Heart left ventricle (tissue), 16 donors: ENCODE data around the gene PPP1R1C. TPM values are rescaled to one million over a fixed set of nuclear protein-coding genes. Genes with fewer than 3 reads are reported as not detected.

Experiments used
- ATAC-seq, 4 donors: fragments of 200-7000 bp; cut with Tn5 transposase; one replicate each; pipeline ENCODE4 v1.9.1; 2020 to 2022; ENCODE audit warnings: moderate library complexity in 4 of 4, mild to moderate bottlenecking in 3 of 4, moderate number of reproducible peaks in 1 of 4
- DNase-seq, 5 donors: peaks; one replicate each; pipeline ENCODE4 v3.0.0-alpha.2; 2020
- H3K27ac ChIP-seq, 12 donors: fragments of 200-600 bp; sonication (generic) in 4 of 12; one replicate each; pipeline versions ENCODE4 v1.5.0 to v1.8.0; 2016 to 2022; ENCODE audit warnings: mild to moderate bottlenecking in 2 of 12
- H3K27me3 ChIP-seq, 9 donors: fragments of 200-600 bp; sonication (generic) in 2 of 9; one replicate each; pipeline versions ENCODE4 v1.5.1 to v1.8.0; 2016 to 2022; ENCODE audit warnings: mild to moderate bottlenecking in 3 of 9
- H3K36me3 ChIP-seq, 9 donors: fragments of 200-600 bp; sonication (generic) in 2 of 9; one replicate each; pipeline versions ENCODE4 v1.5.0 to v1.8.0; 2018 to 2022; ENCODE audit warnings: mild to moderate bottlenecking in 2 of 9
- H3K4me1 ChIP-seq, 12 donors: fragments of 200-600 bp; sonication (generic) in 4 of 12; one replicate each; pipeline versions ENCODE4 v1.5.0 to v1.8.0; 2016 to 2022; ENCODE audit warnings: mild to moderate bottlenecking in 3 of 12
- H3K4me3 ChIP-seq, 12 donors: fragments of 200-600 bp; sonication (generic) in 4 of 12; one replicate each; pipeline versions ENCODE4 v1.5.0 to v1.8.0; 2017 to 2022; ENCODE audit warnings: mild to moderate bottlenecking in 9 of 12, moderate library complexity in 4 of 12
- H3K9me3 ChIP-seq, 12 donors: fragments of 200-600 bp; sonication (generic) in 4 of 12; one replicate each; pipeline versions ENCODE4 v1.5.0 to v1.8.0; 2016 to 2022; ENCODE audit warnings: mild to moderate bottlenecking in 1 of 12
- POLR2A ChIP-seq, 2 donors: fragments of 450-650 bp; IDR thresholded peaks; one replicate each; pipeline ENCODE4 v1.6.1; 2017; ENCODE audit warnings: antibody characterized with exemption in 2 of 2, mild to moderate bottlenecking in 2 of 2, moderate library complexity in 2 of 2
- WGBS, 4 donors: extraction: QIAGEN DNeasy Blood & Tissue Kit in 2 of 4; methylation state at CpG; one replicate each; pipeline versions ENCODE4 v1.1.5 to v1.1.7; 2013 to 2018; 5-methylcytosine and 5-hydroxymethylcytosine counted together
- intact Hi-C, 10 donors: fragments of 100-400 bp; cut with DNase I; formaldehyde crosslinking; loops; one replicate each; pipeline versions ENCODE4 v1.11.1 to v1.14.2; 2022
- polyA plus RNA-seq, 2 donors: library from polyadenylated mRNA; stranded (reverse); fragments of 200-250 nt; gene quantifications; one replicate each; pipeline ENCODE4 v1.2.3, GENCODE V29; 2013
- total RNA-seq, 9 donors: library from RNA; depleted of rRNA in 2 of 9; stranded (reverse); fragments of >200 nt in 2 of 9; fragmentation: NEBNext Ultra II Directional in 3 of 9; extraction: Animal tissue kit (Norgen Biotek cat#: 25700) in 3 of 9; gene quantifications; one replicate each; pipeline versions ENCODE4 v1.1.0 to v1.2.4, GENCODE V29; 2016 to 2023
- TF ChIP-seq, protein P1 (sequence below), 12 donors: fragments of 200-600 bp; sonication (generic) in 4 of 12; IDR thresholded peaks; one replicate each; pipeline versions ENCODE4 v1.5.0 to v1.8.0; 2018 to 2022; ENCODE audit warnings: antibody characterized with exemption in 12 of 12, mild to moderate bottlenecking in 5 of 12
- donor health status: ischemic (EF 13 %, LVEDD 7.1; RV severe dilation, severe dysfunction).
- donor health status: healthy with polysubstance abuse.
- donor health status: DM: no; HTN: yes; CAD: no.
- donor health status: DM: no; HTN: no; CAD: no.
- donor health status: ischemic (EF 25% LVEDD 6.9; RV normal size, moderate dysfunction).
- donor health status: ischemic (EF 25% LVEDD 5.7; RV mildly dilated, moderate dysfunction).
- donor health status: healthy.
- donor health status: DM: yes; HTN: yes; CAD: no.
- donor health status: ischemic (EF 35%, LVEDD 5.7; RV mildly dilated, moderate dysfunction).
- donor health status: nonischemic (EF 11% LVEDD 7.7; RV severe dilation, severe dysfunction).
- donor health status: DM: yes; HTN: yes; CAD: no.
- donor health status: PGD.
- donor health status: ischemic (EF 29% LVEDD 5.4; RV normal size, mild dysfunction).
- donor health status: nonischemic (EF 23%, LVEDD 6.1; RV moderate dilation, normal function).

Gene PPP1R1C
- total and polyA plus RNA-seq, 11 donors: 2.9 to 44.5 (median 21.0) TPM

DNA sequence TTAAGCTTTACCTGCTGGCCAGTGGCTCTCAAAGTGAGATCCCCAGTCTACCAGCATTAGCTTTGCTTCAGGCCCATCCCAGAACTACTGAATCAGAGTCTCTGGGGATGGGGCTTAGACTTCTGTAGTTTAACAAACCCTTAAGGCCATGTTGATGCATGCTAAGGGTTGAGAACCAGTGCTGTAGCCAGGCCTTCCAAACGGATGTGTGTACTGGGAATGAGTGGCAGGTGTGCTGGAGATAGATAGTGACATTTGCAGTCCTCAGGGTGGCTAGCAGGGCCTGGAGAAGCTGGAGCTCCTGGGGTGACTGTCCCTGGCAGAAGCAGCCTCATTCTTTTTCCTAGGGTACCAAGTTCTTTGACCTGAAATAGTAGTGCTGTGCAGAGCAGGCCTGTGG, 148.5 kb downstream of the PPP1R1C start:
- Histone ChIP-seq H3K27me3 (no peaks in the 10 kb centered on the region), H3K36me3 (peaks cover 0 to 6% (median 0%) of the 10 kb centered on the region in 9 donors), H3K9me3 (no peaks in the 10 kb centered on the region), H3K4me1 (no peaks in the 10 kb centered on the region), H3K27ac (no peak overlapping the region), H3K4me3 (no peak overlapping the region)
- WGBS, 4 donors: 29 to 42% (median 36%) methylated on average over 1 of the region's 1 CpG
- intact Hi-C loops: no loop called here
- DNase-seq: no peak
- TF ChIP-seq, protein P1, sequence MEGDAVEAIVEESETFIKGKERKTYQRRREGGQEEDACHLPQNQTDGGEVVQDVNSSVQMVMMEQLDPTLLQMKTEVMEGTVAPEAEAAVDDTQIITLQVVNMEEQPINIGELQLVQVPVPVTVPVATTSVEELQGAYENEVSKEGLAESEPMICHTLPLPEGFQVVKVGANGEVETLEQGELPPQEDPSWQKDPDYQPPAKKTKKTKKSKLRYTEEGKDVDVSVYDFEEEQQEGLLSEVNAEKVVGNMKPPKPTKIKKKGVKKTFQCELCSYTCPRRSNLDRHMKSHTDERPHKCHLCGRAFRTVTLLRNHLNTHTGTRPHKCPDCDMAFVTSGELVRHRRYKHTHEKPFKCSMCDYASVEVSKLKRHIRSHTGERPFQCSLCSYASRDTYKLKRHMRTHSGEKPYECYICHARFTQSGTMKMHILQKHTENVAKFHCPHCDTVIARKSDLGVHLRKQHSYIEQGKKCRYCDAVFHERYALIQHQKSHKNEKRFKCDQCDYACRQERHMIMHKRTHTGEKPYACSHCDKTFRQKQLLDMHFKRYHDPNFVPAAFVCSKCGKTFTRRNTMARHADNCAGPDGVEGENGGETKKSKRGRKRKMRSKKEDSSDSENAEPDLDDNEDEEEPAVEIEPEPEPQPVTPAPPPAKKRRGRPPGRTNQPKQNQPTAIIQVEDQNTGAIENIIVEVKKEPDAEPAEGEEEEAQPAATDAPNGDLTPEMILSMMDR (IDR thresholded peaks at IDR 0.05): no peak
- TF ChIP-seq POLR2A (IDR thresholded peaks at IDR 0.05): no peak
- peak in 1 of 4 donors; percentile 53 for ATAC-seq

DNA sequence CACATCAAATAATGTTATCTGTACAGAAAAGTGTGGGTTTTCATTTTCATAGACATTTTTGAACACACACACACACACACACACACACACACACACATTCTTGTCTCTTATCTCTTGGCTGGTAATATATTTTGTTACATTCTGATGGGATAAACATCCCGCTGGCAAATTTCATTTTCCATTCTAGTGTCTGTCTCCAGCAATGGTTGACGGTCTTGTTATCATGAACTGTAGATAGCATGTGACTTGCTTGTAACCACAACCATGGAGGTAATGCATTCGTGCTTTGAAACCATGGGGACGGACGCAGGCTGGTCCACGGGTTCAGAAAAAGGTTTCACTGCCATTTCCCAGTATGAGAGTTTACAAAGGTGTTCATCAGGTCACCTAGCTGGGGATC, 156.4 kb downstream of the PPP1R1C start:
- DNase-seq (no peak), ATAC-seq (peak; percentile 35 to 57 (median 50))
- TF ChIP-seq, protein P1 (IDR thresholded peaks at IDR 0.05): no peak
- no peak for TF ChIP-seq POLR2A (IDR thresholded peaks at IDR 0.05)
- intact Hi-C loops: no loop called here
- H3K36me3 ChIP-seq: no peaks in the 10 kb centered on the region
- H3K4me1 ChIP-seq: peaks cover 0 to 25% (median 3%) of the 10 kb centered on the region in 12 donors
- H3K27ac ChIP-seq: no peak overlapping the region
- no peak overlapping the region for H3K4me3 ChIP-seq
- no peaks in the 10 kb centered on the region for H3K27me3 ChIP-seq
- no peaks in the 10 kb centered on the region for H3K9me3 ChIP-seq
- WGBS, 4 donors: 36 to 45% (median 40%) methylated on average over 6 of the region's 6 CpGs

DNA sequence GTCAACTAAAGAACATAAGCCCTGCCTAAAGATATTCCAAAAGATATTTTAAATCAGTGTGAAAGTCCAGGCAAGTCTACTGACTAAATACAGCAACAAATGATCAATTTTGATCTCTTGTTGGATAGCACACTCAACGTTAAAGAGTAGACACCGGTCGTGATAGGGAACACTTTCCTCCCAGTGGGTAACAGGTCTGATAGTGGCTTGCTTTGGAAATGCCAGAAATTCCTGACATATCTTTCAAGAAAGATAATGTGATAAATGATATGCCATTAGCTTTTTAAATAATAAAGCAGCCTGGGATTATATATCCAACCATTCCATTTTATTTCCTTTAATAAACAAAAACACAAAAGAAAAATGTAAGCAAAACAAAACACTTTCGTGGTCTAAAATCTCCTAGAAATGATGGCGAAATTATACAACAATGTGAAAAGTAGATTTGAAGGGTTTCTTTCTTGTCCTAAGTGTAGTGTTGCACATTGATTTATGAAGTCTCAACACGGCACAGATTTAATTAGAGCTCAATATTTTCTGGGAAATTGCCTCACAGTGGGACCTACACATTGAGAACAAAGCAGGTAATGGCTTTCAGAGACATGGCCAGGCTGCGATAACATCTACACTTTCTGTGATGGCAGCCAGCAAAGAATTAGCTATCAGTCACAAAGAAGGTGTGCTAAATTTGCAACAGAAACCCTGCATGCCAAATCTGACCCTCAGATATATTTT, 158.6 kb downstream of the PPP1R1C start:
- WGBS, 4 donors: 57 to 62% (median 59%) methylated on average over 7 of the region's 7 CpGs
- H3K4me1 ChIP-seq: peaks cover 0 to 25% (median 4%) of the 10 kb centered on the region in 12 donors
- ATAC-seq: no peak
- H3K4me3 ChIP-seq: no peak overlapping the region
- peak overlapping the region in 1 of 12 donors; percentile 32 for H3K27ac ChIP-seq
- H3K27me3 ChIP-seq: no peaks in the 10 kb centered on the region
- no peak for DNase-seq
- intact Hi-C loops: no loop called here
- H3K36me3 ChIP-seq: no peaks in the 10 kb centered on the region
- no peaks in the 10 kb centered on the region for H3K9me3 ChIP-seq
- TF ChIP-seq, protein P1 (IDR thresholded peaks at IDR 0.05): no peak
- no peak for TF ChIP-seq POLR2A (IDR thresholded peaks at IDR 0.05)

DNA sequence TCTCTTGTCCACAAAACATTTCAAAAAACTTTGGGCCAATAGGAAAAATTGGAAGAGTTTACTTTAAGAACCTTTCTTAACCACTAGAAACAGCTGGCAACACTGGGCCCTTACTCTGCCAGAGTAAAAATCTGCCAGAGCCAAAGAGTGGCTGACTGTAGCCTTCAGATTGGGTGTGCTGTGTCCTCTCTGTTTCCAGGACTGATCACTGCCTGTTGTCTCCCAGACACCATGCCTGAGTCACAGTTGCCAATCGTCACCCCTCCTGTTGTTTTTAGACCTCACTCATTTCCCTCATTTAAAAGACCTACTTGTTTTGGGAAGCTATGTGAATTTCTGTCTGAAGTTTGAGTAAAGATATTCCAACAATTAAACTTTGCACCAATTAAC, 159.1 kb downstream of the PPP1R1C start:
- ATAC-seq (peak; percentile 81 to 96 (median 94)), DNase-seq (peak in 4 of 5 donors; percentile 26 to 54 (median 42))
- H3K4me3 ChIP-seq: no peak overlapping the region
- no peaks in the 10 kb centered on the region for H3K27me3 ChIP-seq
- H3K9me3 ChIP-seq: no peaks in the 10 kb centered on the region
- no peaks in the 10 kb centered on the region for H3K36me3 ChIP-seq
- H3K4me1 ChIP-seq: peaks cover 0 to 25% (median 4%) of the 10 kb centered on the region in 12 donors
- H3K27ac ChIP-seq: peak overlapping the region in 2 of 12 donors; percentile 28 to 32
- no peak for TF ChIP-seq POLR2A (IDR thresholded peaks at IDR 0.05)
- intact Hi-C loops: no loop called here
- 16 to 28% (median 25%) methylated on average over 1 of the region's 1 CpG for WGBS, 4 donors
